Stimulated activated naive CD4-positive, alpha-beta T cell (primary cell): ENCODE measurements around the gene KDM7A.
"Not testable (repeated sequence)": the region's sequence is repeated elsewhere in the genome, so short reads cannot be mapped to it uniquely, and the experiment has no call there.

Experiments
- DNase-seq, 6 experiments: peaks; one replicate each; lab custom pipeline; 2025; lab: John Stamatoyannopoulos, UW

KDM7A gene

GRCh38 chr7:140156460-140157080 lies 20.2 kb downstream of the KDM7A start:
- peak in 1 of 6 experiments; percentile 6 for DNase-seq

- DNase-seq: no peak
Observed at GRCh38 chr7:140155428-140155827, 21.4 kb downstream of the KDM7A start.

GRCh38 chr7:140153666-140154161 lies 23.1 kb downstream of the KDM7A start:
- no peak for DNase-seq

- DNase-seq: no peak
Observed at GRCh38 chr7:140146574-140146973, 30.2 kb downstream of the KDM7A start.

- no peak for DNase-seq
Observed at GRCh38 chr7:140145709-140146108, 31.1 kb downstream of the KDM7A start.

GRCh38 chr7:140144821-140145220 lies 32.0 kb downstream of the KDM7A start:
- DNase-seq: no peak

GRCh38 chr7:140143997-140144396 lies 32.8 kb downstream of the KDM7A start:
- no peak for DNase-seq

- DNase-seq: no peak
Observed at GRCh38 chr7:140142031-140142430, 34.8 kb downstream of the KDM7A start.

GRCh38 chr7:140141256-140141655 lies 35.5 kb downstream of the KDM7A start:
- DNase-seq: no peak

- no peak for DNase-seq
Observed at GRCh38 chr7:140137078-140137477, 39.7 kb downstream of the KDM7A start.

- DNase-seq: no peak
Observed at GRCh38 chr7:140136073-140136472, 40.7 kb downstream of the KDM7A start.

GRCh38 chr7:140134039-140134438 lies 42.7 kb downstream of the KDM7A start:
- no peak for DNase-seq

GRCh38 chr7:140127360-140128127 lies 49.2 kb downstream of the KDM7A start:
- no peak for DNase-seq

GRCh38 chr7:140126435-140127034 lies 50.2 kb downstream of the KDM7A start:
- no peak for DNase-seq

- DNase-seq: no peak
Observed at GRCh38 chr7:140122965-140123364, 53.8 kb downstream of the KDM7A start.

GRCh38 chr7:140121326-140121725 lies 55.5 kb downstream of the KDM7A start:
- DNase-seq: no peak

GRCh38 chr7:140114817-140115216 lies 62.0 kb downstream of the KDM7A start:
- DNase-seq: not testable (repeated sequence)

GRCh38 chr7:140108777-140109176 lies 68.0 kb downstream of the KDM7A start:
- peak in 2 of 6 experiments; percentile 5 to 25 for DNase-seq

GRCh38 chr7:140096459-140096858 lies 80.3 kb downstream of the KDM7A start:
- DNase-seq: no peak

- DNase-seq: no peak
Observed at GRCh38 chr7:140093375-140093774, 83.4 kb downstream of the KDM7A start.

GRCh38 chr7:140085447-140085846 lies 91.3 kb downstream of the KDM7A start:
- DNase-seq: no peak

GRCh38 chr7:140084972-140085371 lies 91.8 kb downstream of the KDM7A start:
- DNase-seq: no peak

- DNase-seq: no peak
Observed at GRCh38 chr7:140084142-140084655, 92.6 kb downstream of the KDM7A start.
